GM12873 (cell line): ENCODE data around the gene ANKRD44.

Source experiments
- CTCF ChIP-seq: IDR thresholded peaks from 2 replicates; pipeline ENCODE4 v1.5.1; 2012; ENCODE audit warnings: low read depth, mild to moderate bottlenecking, moderate library complexity, low read length, control low read depth; ENCODE audit not compliant: insufficient read depth; ENCODE audit errors: missing control alignments

ANKRD44 gene

GRCh38 chr2:197235711-197236110 is 74.9 kb downstream of the ANKRD44 start:
- no peak for TF ChIP-seq CTCF

GRCh38 chr2:197234671-197235191 is 75.8 kb downstream of the ANKRD44 start:
- no peak for TF ChIP-seq CTCF

- no peak for TF ChIP-seq CTCF
These were observed 77.1 kb downstream of the ANKRD44 start for GRCh38 chr2:197233473-197233872.

GRCh38 chr2:197232010-197232409 is 78.6 kb downstream of the ANKRD44 start:
- no peak for TF ChIP-seq CTCF

GRCh38 chr2:197229509-197230443 is 80.8 kb downstream of the ANKRD44 start:
- TF ChIP-seq CTCF = no peak

GRCh38 chr2:197223451-197223850 is 87.1 kb downstream of the ANKRD44 start:
- no peak for TF ChIP-seq CTCF

GRCh38 chr2:197219636-197220035 is 90.9 kb downstream of the ANKRD44 start:
- no peak for TF ChIP-seq CTCF
